NCI-H146 (cell line): Measurements from ENCODE around the gene STYX.

Experiments used
- DNase-seq: peaks from one replicate; lab custom pipeline; 2025; lab: John Stamatoyannopoulos, UW

Gene STYX

DNA sequence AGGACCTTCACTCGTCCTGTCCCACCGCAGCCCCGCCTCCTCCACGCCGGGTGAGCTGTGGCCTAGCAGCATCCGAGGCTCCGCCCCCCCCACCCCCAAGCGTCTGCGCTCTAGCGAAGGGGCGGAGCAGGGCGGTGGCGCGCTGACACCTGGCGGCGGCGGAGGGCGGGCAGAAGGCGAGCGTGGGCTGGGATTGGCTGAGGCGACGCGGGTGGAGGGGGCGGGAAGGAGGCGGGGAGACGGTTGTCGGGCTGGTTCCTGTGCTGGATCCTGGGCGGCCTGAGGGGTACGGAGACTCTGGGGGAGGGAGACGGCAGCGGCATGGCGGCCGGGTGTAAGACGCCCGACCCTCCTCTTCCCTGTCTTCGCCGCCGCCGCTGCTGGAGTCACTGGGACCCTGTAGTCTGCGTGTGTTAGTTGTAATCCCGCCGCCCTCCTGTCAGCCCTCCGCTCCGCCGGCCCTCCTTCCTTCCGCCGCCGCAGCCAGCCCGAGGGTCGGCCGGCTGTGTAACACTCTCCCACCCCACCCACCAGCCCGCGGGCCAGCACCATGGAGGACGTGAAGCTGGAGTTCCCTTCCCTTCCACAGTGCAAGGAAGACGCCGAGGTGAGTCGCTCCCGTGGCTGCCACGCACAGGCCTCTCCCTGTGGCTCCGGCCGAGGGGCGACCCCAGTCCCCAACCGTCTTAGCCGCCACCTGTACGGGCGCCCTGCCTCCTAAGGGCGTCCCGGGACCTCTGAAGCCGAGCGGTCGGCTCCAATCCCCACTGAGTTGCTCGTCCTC, at the start of gene STYX:
TSS of gene STYX (plus strand) at position 242 of the 784 bp plus-strand sequence. CDS start at position 551, 309 bp downstream.
- peak; percentile 98 for DNase-seq

DNA sequence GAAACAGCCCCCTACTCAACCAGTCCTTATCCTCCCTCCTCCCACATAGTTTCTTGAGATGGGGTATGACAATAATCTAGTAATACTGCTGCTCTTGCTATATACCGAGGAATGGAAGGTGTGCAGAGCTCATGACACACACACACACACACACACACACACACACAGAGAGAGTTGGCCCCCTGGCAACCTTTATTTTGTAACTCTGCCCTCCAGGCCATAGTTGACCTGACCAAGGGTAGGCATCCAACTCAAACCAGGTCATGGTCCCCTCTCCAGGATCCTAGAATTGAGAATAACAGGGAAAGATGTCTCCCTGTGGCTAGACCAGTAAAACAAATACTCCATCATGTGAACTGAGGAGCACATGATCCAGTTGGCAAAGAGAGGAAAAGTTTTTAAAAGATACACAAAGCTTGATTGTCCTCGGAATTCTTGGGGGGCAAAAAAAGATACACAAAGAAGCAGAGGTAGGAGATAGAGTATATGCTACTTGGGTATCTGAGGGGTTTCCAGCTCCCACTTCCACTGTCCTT, 45.9 kb upstream of the STYX start:
- no peak for DNase-seq

DNA sequence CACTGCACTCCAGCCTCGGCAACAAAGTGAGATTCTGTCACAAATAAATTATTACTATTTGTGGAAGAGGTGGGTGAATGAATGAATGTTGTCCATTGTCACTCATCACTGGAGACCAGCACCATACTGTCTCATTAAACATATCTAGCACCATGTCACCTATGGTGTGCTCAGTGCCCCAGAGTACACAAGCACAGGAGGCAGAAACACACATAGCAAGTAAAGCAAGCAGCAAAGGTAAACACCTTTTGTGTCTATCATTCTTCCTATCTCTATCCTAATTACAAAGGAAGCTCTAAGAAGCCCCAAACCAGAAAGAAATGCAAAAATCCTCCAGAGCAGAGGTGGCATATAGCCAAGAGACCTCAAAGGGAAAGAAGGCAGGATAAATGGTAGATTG, 43.8 kb upstream of the STYX start:
- peak; percentile 22 for DNase-seq

DNA sequence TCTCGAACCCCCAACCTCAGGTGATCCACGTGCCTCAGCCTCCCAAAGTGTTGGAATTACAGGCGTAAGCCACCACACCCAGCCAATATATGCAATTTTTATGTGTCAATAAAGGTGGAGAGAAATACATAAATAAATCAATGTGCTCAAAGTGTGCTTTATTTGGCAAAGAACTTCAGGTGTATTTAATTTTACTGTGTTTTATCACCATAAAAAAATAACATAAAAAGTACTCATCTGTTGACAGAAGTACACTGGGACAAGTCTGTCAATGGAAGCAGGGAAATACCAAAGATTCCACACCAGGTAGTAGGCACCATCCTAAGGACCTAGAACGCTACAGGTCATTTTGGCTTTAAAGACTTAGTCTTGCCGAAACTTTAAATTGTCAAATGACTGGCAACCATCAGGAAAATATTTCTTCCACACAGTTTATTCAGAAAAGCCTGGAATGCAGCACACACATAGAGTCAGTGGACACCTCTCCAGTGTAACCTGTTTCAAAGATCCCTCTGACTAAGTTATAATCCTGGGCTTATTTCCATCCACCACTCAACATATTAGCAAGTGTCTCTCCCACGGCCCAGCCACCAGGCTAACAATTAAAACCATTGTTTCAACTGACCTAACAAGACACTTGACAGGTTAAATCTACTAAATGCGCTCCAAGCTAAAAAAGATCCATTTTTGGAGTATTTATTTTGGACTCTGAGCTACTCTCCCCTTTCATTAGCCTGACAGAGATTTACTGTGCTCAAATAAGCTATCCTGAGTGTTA, 38.8 kb upstream of the STYX start:
- DNase-seq = no peak

DNA sequence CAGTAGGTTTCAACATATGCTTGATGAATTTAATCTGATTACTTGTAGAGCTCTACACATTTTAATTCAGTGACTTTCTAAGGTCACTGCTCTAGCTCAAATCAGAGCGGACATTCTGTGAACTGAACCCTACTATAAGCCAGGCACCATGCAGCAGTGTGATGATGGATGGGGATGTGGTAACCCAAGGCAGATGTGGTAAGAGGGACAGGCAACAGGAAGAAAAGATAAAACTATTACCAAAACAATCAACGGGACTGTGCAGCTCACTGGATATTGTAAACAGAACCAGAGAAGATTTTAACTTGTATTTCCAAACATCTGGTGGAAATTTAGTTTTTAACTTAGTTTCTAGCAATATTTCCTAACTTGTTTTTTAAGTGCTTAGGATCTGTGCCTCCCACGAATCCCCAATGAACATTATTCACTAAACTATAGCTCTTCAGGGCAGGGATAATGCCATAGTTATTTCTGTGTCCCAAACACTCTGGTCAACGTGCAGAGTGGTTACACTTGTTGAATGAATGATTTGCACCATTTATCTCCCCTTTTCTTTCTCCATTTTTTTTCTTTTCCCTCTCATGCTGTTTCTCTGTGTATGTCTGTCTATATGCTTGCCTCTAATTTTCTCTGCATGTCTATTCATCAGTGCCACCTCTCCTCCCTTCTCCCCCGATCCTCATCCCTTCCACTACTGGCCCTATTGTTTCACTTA, 37.6 kb upstream of the STYX start:
- no peak for DNase-seq

GRCh38 chr14:52693036-52693435, 36.9 kb upstream of the STYX start:
- no peak for DNase-seq

DNA sequence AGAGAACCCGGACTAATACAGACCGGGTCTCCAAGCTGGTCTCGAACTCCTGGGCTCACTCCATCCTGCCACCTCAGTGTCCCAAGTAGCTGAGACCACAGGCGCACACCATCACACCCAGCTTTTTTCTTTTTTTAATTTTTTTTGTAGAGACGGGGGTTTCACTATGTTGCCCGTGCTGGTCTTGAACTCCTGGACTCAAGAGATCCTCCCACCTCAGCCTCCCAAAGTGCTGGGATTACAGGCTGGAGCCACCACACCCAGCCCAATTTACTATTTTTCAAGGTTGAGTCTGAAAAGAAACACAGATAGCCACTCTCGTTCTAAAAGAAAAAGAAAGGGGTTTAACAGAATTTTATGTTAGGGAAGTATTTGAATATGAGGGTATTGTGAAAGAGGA, 36.4 kb upstream of the STYX start:
- DNase-seq = no peak

GRCh38 chr14:52694761-52695480, 35.0 kb upstream of the STYX start:
- peak; percentile 53 for DNase-seq

GRCh38 chr14:52695481-52696091, 34.4 kb upstream of the STYX start, which contains the start of gene ERO1A:
Gene ERO1A, minus strand, starts transcription at chr14:52695558. Its CDS starts 77 bp downstream, at chr14:52695481.
- peak; percentile 80 for DNase-seq

GRCh38 chr14:52700701-52701172, 29.2 kb upstream of the STYX start:
- DNase-seq = no peak

DNA sequence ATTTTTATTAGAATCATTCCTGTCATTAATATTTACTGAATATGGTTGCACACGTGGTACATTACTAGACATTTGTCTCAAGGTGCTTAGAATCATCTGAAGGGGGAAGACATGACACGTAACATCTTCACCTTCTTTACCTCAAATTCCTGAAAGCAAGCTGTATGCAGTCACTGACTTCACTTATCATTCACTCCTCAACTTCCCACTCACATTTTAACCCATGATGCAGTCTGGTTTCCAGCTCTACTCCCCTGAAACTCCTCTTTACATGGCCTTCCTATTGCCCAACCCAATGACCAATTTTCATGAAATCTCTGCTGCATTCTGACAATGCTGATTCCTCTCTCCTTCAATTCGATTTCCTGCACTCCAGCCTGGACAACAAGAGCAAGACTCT, 28.7 kb upstream of the STYX start:
- DNase-seq = no peak

GRCh38 chr14:52703225-52703624, 26.7 kb upstream of the STYX start:
- no peak for DNase-seq

- no peak for DNase-seq
Measured at GRCh38 chr14:52703664-52704063, 26.3 kb upstream of the STYX start.

DNA sequence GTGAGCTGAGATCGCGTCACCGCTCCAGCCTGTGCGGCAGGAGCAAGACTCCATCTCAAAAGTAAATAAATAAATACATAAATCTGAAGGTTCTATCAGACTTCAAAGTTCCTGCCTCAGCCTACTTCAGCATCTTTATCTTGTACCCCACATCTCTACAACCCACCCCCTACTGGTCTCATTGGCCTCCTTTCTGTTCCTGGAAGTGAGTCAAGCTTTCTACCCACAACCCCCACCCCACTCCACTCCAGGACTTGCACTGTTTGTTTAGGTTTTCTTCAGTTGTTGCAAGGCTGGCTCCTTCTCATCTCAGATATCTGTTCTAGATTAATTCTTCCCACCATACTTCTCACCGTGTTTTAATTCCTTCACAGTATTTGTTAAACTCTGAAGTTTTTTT, 23.7 kb upstream of the STYX start:
- DNase-seq = peak; percentile 14

DNA sequence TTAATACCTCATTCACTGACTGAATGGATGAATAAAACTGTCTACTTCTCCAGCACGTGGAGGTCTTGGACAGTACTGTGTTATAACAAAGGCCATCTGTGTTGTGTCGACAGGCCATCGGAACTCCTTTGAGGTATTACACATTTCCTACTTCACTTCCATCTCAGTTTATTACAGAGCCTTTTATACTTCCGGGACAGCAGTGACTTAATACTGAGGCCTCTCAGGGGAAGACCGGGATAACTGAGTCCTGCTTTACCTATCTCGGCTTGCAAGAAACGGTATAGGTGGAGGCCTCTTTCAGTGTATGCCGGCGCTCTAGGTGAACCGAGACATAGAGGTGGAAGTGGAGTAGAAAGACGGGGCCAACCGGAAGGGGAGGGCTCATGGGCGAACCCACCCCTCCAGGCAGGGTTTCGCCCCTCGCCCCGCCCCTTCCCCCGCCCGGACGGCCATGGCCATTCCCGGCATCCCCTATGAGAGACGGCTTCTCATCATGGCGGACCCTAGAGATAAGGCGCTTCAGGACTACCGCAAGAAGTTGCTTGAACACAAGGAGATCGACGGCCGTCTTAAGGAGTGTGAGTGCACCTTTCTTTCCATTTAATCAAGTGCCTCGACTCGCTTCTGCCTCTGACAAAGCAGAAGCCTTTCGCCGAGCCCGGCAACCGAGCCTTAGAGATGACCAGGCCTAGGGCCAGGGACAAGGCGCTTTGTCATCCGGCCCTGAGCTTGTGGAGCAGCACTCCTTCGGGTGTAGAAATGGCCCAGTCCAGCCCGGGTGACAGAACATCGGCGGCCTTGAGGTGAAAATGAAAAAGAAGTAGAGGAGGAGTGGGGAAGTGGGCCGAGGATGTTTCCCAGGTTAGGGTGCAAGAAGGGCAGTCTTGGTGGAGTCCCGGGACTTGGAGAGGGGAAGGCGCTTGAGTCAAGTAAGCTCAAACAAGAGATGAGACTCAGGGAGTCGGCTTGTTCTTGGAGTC, 23.0 kb upstream of the STYX start, which contains the start of gene PSMC6:
TSS of gene PSMC6 (plus strand) at position 477 of the 983 bp plus-strand sequence. CDS start at position 497, 20 bp downstream.
- DNase-seq = peak; percentile 95

GRCh38 chr14:52711666-52712065, 18.3 kb upstream of the STYX start:
- DNase-seq = no peak

DNA sequence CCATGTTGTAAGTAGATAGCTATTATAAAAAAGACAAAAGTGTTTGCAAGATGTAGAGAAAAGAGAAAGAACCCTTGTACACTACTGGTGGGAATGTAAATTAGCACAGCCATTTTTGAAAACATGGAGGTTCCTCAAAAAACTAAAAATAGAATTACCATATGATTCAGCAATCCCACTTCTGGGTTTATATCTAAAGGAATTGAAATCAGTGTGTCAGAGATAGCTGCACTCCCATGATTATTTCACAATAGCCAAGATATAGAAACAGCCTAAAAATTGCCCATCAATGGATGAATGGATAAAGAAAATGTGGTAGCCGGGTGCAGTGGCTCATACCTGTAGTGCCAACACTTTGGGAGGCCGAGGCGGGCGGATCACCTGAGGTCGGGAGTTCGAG, 13.8 kb upstream of the STYX start:
- DNase-seq = no peak

DNA sequence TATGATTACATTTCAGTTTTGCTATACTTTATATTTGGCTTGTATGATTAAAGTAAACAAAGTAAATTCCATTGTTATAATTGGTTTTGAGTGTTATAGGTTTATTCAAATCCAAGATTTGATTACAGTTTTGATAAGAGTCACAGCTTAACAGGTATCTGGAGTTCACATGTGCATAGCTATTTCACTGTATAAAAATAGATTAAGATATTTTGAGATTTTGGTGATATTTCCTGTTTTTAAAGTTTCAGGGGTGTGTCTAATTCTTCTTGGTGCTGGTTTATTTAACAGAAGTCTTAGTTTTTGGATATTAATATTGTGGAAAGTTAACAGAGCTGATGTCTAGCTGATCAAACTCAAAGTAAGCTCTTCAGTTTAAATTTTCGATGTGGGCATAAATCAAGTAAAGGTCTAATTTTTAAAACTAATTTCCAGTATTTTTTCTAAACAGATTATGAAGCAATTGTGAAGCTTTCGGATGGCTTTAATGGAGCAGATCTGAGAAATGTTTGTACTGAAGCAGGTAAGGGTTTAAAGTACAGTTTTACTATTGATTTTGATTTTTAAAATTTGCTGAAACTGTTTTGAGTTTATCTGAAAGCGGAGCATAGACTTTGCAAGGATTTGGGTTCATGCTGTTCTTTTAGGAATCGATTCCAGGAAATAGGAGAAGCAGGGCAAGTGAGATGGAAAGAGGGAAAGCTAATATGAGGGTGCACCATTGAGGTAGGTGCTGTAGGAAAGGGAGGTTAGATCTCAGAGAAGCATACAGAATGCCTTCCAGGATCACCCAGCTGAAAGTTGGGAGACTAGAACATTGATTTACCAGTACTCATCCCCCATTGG, 6.2 kb upstream of the STYX start:
- no peak for DNase-seq

- no peak for DNase-seq
Measured at GRCh38 chr14:52724360-52724644, 5.7 kb upstream of the STYX start.
